AML-193 (cell line): Measurements from ENCODE around the gene ZMIZ1.

Experiments used
- DNase-seq, 2 experiments: peaks; one replicate each; lab custom pipeline; 2025; lab: John Stamatoyannopoulos, UW

Gene ZMIZ1

GRCh38 chr10:79230328-79230830, 161.6 kb downstream of the ZMIZ1 start:
- no peak for DNase-seq

- no peak for DNase-seq
These were observed 162.1 kb downstream of the ZMIZ1 start for GRCh38 chr10:79230850-79231249.

- no peak for DNase-seq
These were observed 163.1 kb downstream of the ZMIZ1 start for GRCh38 chr10:79231908-79232307.

- no peak for DNase-seq
These were observed 164.1 kb downstream of the ZMIZ1 start for GRCh38 chr10:79232864-79233263.

GRCh38 chr10:79234391-79235315, 165.9 kb downstream of the ZMIZ1 start:
- DNase-seq, result no peak

- DNase-seq, result no peak
These were observed 167.1 kb downstream of the ZMIZ1 start for GRCh38 chr10:79235765-79236432.

- DNase-seq, result no peak
These were observed 167.6 kb downstream of the ZMIZ1 start for GRCh38 chr10:79236433-79236765.

GRCh38 chr10:79237454-79238157, 168.8 kb downstream of the ZMIZ1 start:
- no peak for DNase-seq

GRCh38 chr10:79238158-79238520, 169.4 kb downstream of the ZMIZ1 start:
- no peak for DNase-seq

GRCh38 chr10:79238606-79239005, 169.8 kb downstream of the ZMIZ1 start:
- no peak for DNase-seq

- DNase-seq, result no peak
These were observed 170.6 kb downstream of the ZMIZ1 start for GRCh38 chr10:79239275-79239779.

- no peak for DNase-seq
These were observed 171.3 kb downstream of the ZMIZ1 start for GRCh38 chr10:79239924-79240581.

GRCh38 chr10:79241629-79241989, 172.8 kb downstream of the ZMIZ1 start:
- no peak for DNase-seq

- peak; percentile 76 to 78 for DNase-seq
These were observed 173.3 kb downstream of the ZMIZ1 start for GRCh38 chr10:79241990-79242619.

- DNase-seq, result peak; percentile 28
These were observed 173.9 kb downstream of the ZMIZ1 start for GRCh38 chr10:79242620-79243152.

- peak; percentile 27 to 52 for DNase-seq
These were observed 174.7 kb downstream of the ZMIZ1 start for GRCh38 chr10:79243181-79244067.

- no peak for DNase-seq
These were observed 175.3 kb downstream of the ZMIZ1 start for GRCh38 chr10:79244068-79244442.

GRCh38 chr10:79244841-79245504, 176.2 kb downstream of the ZMIZ1 start:
- DNase-seq, result peak; percentile 27 to 32

- peak in 1 of 2 experiments; percentile 20 for DNase-seq
These were observed 176.9 kb downstream of the ZMIZ1 start for GRCh38 chr10:79245539-79246208.
